ENCODE data around the gene DNLZ.

Gene DNLZ

DNA sequence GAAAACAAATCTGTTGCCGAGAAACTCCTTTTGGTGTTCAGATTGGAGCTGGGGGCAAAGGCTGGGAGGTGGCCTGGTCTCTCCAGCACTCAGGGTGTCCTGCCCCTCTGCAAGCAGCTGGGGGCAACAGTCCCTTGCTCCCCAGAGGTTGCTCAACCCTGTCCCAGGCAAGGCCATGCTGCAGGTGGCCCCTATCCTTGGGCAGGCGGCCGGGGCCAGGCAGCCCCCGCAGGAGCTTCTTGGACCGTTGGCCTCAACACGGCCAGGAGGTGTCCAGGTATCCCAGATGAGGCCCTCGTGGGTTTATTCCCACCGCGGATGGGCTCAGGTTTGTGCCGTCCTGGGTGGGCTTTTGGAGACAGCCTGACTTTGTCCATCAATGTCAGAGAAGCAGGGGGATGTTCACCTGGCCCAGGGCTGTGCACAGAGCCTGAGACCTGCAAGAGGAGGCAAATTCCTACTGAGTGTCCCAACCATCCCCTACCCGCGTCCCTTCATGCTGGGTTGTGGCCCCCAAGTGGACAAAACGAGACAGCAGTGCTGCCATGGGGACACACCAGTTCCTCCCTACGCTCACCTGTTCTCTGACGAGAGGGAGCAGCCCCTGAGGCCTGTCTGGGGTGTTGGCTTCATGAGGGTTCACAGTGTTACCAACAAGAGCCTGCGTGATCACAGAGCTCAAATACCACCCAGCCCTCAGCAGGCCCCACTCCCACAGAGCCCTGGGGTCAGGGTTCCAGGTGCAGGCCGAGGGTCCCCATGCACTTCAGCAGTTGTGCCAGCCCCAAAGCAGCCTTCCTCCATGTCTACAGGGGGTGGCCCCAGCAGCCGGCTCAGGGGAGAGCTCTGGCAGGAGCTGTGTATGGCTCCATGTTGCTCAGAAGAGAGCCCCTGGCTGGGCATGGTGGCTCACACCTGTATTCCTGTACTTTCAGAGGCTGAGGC, 50.2 kb downstream of the DNLZ start:
- DNase-seq, result no peak

DNA sequence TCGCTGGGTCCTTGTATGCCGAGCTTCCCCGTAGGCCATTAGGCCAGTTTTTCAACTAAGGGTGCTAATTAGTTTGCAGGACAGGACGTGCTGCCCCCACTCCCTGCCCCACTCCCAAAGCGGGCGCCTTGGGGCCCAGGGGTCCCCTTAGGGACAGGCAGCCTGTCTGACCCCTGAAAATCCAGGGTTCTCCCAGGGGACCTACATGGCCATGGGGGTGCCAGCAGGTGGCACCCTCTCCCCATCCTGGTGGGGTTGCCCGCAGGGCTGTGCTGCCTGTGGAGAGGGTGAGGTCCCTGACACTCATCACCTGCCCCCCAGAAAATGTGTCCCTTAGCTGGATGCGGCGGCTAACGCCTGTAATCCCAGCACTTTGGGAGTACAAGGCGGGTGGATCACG, 51.1 kb downstream of the DNLZ start:
- peak; percentile 30 for DNase-seq

DNA sequence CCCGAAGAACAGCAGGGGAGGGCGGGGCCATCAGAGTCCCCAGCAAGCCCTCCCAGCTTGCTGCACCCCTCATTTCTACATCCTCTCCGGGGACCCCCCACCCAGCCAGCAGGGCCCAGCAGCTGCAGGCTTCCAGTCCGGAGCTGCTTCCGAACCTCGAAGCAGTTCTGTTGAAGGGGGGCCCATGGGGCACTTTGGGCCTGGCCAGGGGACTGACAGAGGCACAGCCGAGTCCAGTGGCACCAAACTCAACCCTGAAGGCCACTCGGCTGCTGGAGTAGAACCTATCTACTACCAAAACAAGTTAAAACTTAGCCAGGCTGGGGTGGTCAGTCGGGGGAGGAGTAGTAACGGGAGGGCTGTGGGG, 51.6 kb downstream of the DNLZ start:
- no peak for DNase-seq

DNA sequence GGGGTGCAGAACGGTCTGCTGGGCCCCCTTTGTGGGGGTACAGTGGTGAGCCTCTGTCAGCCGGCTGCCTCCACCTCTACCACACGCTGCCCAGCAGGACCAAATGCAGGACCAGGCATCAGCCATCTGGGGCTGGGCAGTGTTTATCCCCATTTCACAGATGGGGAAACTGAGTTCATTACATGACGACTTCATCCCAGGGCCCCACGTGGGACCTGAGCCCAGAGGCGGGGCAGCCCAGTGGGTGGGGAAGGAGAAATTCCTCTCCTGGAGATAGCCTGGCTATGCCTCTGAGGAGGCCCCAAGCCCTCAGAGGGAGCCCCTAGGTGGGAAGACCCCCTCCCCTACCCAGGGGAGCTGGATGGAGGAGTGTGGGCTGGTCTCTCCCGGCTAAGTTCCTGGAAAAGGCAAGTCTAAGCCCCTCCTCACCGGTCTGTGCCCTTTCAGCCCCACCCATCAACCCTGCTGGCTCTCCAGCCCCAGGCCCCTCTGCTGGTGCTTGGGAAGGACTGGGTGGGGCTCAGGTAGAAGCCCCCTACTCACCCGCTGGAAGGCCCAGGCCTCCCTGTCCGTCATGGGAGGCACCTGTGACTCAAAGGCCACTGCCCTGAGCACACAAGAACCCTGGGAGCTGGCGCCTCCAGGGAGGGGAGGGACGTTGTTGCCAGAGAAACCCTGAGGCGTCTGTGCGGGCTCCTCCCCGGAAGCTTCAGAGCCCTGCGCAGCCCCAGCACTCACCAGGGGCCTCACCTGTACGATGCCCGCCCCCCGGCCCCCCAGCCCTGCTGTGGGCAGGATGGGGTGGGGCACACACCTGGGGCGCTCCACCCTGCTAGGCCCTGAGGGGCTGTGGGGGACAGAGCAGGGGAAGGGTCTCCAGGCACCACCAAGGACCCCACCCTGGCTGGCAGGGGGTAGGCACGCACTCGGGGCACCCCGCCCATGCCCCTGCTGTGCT, 52.2 kb downstream of the DNLZ start:
- peak; percentile 86 for DNase-seq

DNA sequence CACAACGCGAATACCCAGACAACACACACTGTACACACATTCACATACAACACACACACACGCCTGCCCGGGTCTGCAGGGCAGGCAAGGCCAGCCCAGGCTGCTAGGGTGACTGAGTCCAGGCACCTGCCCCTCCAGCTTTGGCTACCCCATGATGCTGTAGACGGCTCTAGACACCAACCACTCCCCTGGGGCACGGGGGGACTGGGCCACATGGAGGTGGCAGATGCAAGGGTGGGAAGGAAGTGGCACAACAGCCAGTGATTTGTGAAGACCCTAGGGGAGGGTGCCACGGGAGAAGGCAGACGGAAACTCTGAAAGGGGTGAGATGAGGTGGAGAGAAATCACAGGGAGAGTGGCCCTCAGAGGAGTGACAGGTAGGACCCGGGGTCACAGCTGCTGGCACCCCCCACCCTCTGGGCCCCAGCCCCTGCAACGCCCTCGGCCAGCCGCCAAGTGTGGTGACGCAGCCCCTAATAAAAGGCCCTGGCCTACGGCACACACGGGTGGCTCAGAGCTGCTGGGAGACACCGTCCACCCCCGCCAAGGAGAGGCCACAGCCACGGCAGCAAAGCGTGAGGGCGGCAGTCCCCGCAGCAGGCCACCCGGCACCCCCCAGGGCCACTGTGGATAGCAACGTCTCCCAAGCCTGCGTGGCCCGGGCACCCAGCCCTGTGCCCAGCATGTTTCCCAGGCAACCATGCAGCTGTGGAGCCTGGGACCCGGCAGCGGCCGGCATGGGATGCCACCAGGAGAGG, 53.1 kb downstream of the DNLZ start:
- peak; percentile 98 for DNase-seq

DNA sequence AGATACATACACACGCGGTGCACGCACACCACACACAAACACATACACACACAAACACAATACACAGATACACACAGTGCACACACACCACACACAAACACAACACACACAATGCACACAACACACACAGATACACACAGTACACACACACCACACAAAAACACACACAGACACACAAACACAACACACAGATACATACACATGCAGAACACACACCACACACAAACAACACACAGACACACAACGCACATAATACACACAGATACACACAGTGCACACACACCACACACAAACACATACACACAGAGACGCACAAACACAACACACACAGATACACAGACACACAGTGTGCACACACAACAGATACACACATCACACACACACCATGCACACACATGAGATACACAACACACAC, 53.7 kb downstream of the DNLZ start:
- DNase-seq, result no peak

All from NCI-H2171 (cell line).